Measurements from ENCODE around the gene QSOX2.

QSOX2 gene

DNA sequence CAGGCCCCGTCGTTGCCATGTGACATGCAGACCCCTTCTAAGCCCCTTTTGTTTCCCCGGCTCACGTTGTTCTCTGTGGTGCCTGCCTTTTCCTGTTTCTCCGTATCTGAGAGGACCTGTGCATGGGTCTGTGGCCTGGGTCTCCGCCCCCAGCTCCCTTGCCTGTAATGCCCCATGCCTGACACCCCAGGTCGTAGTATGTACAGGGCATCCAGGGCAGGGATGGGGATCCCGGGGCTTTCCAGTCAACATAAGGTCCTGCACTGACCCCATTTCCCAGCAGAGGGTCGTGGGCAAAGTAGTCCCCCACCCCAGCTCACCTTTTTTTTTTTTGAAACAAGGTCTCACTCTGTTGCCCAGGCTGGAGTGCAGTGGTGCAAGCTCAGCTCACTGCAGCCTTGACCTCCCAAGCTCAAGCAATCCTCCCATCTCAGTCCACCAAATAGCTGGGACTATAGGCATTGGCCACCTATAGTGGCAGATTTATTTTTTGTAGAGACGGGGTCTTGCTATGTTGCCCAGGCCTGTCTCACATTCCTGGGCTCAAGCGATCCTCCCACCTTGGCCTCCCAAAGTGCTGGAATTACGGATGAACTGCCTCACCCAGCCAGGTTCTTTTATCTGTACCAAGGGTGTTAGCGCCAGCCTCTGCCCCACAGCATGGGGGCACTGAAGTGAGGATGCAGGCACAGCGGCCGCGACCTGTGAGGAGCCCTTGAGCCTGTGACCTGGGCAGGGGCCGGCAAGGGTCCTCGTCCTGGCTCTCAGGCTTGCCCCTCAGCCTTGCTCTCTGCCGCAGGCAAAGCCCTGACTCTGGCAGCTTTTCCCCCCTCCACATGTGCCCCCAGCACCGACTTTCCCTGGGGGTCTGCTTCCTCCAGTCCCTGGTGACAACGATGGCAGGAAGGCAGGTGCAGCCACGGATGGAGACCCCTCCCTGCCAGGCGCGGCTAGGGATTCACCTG, 19.1 kb upstream of the QSOX2 start:
- DNase-seq, result no peak

DNA sequence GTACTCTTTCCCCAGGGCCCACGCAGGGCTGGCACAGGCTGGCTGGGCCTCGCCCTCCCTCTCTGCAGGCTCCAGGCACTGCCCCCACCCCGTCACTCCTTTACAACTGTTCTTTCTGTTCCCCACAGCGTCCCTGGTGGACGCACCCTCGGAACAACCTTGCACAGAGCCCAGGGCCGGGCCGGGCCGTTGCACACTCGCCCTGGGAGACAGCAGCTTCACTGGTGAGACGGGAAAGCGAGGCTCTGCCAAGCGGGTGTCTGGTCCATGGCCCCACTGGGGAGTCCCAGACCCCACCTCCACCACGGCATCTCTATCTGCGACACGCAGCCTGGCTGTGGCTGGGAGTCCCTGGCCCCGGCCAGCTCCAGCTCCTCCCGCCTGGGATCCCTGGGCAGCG, 18.4 kb upstream of the QSOX2 start:
- DNase-seq, result no peak

DNA sequence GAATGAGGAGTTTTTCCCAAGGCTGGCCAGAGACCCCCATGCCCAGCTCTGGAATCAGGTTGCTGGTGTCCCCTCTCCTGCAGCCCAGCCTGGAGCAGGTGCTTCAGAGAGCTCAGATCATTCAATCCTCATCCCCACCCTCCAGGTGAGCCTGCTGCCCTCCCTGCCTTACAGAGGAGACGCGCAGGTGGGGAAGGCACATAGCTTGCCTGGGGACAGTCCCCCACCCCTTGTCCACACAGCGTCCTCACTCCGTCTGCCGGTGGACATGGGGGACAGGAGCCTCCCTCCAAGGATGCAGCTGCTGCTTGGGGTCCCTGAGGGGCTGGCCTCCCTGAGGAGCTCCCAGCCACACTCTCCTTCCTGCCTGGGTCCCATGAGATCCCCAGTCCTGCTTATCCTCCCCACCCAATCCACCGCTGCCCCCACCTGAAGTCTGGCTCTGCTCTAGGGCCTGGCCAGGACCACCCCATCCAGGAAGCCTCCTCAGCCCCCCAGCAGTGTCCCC, 17.1 kb upstream of the QSOX2 start:
- no peak for DNase-seq

DNA sequence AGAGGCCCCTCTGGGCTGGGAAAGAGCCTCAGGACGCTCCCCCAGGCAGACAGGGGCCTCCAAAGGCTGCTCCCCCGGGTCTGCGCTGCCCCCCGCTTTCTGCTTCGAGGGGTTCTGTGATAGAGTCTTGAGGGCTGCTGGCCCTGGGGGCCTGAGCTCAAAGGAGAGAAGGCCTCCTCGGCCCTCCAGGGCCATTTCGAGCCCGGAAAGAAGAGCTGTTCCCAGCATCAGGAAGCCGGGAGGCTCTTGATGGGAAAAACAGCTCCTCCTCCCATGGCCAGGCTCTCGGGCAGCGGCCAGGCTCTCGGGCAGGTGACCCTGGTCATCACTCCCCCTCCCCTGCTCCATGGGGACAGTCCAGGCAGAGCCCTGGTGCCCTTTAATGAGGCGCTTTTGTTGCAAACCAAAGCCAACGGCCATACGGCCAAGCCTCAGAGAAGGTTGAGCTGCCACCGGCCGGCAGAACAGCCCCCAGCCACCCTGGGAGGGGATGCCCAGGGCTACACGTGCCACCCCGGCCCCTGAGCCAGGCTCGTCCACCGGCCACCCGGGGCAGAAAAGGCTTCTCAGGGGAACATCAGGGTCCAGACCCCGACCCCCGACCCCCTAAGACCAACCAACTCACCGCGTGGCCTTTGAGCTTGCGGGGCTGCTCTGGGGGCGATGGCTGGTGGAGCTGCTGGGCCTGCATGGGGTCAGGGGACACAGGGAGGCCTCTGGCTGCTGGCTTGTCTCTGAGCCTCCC, 16.2 kb upstream of the QSOX2 start:
- no peak for DNase-seq

DNA sequence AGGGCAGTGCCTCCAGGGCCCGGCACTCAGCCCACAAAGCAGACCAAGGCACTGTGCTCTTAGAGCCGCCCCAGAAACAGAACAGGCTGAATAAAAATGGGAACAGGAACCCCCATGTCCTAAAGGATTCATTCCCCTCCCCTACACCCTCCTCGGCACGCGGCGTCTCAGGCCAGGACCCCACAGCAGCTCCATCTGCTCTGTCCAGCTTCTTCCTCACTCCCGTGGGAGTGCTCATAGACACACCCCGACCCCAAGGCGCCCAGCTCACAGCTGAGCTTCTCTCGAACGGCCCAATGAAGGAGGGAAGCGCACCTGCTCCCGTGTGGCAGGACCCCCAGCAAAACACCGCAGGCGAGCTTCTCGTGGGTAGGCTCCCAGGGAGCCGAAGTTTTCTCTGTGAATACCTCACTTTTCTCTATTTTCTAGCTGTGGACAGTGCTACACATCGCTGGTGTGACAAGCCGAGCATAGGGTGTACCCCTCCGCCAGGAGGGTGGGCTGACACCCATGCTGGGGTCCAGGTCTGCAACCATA, 15.4 kb upstream of the QSOX2 start:
- DNase-seq, result no peak

DNA sequence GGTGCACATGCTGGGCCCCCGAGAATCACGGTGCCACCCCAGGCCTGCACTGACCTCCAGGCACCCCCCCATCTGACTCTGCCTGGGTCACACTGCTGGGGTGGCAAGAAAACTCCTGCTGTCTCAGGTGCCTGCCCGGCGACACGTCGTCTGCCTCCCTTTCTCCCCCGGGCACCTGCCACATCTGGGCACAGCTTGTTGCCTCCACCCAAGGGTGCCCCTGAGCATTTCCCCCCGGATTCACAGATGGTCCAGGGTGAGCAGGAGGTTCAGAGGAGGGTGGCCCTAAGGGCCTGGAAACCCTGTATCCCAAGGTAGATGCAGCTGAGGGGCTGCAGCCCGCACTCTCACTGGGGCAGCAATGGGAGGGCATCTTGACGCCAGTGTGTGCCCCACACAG, 14.9 kb upstream of the QSOX2 start:
- no peak for DNase-seq

DNA sequence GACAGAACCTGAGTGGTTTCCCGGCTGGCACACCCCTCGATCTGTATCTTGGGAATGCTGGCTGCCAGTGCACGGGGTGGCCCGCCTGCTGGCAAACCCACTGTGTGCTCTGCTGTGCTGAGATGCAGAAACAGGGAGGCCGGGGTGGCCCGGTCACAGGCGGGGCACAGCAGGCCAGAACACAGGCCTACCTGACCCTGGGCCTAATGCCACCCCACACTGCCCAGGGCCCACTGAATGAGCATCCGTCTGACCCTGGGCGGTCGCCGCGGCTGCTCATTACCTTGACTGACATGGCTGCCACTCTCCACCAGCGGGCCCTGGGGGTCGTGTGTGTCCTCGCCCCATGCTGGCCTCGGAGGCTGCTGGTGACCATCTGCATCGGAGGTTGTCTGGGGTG, 14.2 kb upstream of the QSOX2 start:
- DNase-seq, result no peak

DNA sequence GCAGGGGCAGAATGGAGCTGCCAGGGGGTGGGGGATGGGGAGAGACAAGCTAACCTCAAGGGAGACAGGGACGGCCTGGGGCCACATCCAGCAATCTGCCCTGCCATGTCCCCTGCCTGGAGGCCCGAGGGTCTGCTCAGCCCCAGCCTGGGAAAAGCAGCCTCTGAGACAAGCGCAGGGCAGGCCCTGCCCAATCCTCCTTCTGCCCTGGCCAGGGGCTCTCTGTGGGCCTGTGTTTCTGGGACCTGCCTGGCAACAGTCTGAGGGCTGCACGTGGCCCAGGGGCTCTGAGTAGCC, 13.9 kb upstream of the QSOX2 start:
- no peak for DNase-seq

DNA sequence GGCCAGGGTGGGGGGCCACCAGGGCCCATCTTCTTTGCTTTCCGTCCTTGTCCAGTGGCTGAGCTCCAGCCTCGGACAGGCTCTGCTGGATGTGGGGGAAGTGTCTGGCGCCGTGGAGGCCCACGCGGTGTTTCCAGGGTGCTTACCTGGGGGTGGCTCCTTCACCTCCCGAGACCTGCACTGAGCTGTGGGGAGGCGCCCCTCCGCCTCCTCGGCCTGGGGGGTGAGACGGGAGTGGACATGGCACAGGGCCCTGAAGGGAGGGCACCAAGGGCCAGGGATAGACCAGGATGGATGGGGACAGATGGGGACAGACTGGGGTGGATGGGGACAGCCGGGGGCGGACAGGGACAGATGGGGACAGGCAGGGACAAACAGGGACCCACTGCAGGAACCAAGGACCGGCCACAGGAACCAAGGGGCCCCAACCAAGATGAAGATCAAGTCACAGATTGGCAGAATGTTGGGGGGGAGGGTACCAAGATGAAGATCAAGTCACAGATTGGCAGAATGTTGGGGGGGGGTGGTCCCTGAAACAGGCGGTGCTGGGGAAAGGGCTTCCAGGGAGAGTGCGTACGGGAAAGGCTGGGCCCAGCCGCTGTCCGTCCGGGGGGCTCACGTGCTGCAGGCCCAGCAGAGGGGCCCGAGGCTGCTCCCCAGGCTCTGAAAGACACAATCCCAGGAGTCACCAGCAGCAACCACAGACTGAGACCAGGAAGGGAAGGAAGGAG, 13.3 kb upstream of the QSOX2 start:
- DNase-seq, result no peak

DNA sequence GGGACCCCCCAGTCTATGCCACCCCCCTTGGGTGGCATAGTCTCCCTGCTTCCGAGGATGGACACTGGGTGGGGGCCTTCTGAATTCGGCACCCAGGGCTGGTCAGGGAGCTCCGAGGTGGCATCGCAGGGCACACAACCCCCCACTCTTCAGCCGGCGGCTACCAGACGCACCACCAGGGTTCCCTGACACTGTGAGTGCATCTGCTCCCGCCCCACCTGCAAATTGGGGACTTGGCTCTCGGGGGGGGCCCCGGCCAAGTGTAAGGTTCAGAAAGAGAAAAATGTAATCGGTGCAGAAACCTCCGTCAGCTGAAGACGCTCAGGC, 12.7 kb upstream of the QSOX2 start:
- no peak for DNase-seq

DNA sequence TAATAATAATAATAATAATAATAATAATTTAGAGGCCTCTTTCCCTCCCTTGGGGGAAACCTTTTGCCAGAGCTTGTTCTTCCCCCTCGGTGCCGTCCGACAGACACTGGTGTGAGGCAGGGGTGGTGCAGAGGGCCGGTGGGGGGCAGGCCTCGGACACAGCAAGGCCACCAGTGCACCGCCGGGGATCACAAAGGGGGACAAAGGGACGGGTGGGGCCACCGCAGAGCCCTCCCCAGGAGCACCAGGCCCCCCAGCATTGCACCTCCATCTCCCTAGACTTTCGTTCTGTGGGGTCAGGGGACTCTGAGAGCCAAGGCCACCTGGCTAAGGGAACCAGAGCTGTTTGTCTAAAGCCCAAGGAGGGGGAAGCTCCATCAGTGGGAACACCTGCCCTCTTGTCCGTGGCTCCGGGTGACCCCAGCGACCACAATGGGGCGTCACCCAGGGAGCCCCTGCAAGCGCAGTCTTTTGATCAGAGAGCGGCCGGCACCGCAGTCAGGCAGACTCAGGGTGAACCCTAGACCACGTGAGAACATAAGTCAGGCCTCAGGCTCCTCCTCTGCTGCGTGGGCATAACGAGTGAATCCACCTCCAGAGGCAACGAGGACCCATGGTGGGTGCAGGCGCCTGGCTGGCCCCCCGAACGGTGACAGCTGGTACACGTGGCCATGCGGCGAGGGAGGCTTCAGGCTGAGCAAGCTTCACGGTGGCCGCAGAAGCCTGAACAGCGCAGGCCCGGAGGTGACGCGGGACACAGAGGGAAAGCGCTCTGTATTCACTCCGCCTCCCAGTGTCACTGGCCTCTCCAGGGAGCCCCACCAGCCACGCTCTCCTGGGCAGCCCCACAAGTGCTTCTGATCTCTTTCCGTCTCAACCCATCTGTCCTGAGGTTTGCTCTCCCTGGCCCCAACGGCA, 12.0 kb upstream of the QSOX2 start:
- DNase-seq, result no peak

DNA sequence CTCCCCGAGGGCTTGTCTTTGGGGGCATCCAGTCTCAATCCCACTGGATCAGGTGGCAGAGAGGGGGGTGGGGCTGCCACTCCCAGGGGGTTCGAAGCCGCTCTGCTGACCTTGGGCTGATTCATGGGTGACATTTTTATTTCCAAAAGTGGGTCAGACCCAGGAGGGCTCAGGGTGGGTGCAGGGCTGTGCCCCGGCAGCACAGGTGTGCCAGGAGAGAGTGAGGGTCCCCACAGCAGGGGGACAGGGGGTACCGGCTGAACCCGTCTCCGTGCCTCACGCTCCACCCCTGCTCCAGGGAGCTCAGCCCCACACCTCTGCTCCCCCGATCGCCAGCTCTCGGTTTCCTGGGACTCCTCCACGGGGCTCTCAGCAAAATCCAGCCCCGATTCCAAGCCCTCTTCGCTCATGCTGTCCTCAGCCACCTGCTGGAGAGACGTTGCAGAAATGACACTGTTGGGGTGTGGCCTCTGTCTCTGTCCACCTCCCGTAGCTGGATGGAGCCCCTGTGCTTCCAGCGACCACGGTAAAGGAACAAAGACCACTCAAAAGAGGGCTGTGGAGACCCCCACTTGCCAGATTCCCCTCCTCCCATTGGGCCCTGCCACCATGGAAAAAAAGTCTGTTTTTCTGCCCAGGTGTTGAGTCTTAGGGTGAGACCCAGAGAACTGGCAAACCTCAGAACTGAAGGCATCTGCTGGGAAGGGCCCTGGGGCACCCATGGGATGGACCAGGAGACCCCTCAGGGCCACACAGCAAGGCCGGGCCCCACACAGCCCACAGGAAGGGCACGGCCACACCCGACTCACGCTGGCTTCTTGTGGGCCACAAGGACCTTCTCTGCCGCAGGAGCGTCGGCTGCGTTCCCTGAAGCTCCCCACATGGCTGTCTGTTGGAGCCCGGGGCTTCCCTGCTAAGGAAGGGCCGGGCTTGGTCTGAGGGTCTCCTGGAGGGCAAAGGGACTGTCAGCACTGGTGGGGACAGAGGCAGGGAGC, 10.6 kb upstream of the QSOX2 start:
- no peak for DNase-seq

DNA sequence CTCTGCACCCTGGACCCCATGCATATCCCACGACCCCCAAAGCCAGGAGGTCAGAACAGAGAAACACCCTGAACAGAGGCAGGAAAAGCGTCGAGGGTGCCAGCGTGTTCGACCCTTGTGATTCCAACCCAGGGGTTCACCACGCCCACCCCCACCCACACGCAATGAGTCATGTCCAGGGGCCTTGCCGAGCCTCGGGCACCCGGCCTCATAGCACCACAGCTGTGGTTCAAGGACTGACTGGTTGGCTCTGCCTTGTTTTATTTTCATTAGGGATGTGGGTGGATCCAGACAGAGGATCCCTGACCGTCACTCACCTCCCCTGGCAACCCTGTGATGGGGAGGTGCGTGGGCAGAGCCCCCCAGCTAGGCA, 9.5 kb upstream of the QSOX2 start:
- DNase-seq, result peak; percentile 32

DNA sequence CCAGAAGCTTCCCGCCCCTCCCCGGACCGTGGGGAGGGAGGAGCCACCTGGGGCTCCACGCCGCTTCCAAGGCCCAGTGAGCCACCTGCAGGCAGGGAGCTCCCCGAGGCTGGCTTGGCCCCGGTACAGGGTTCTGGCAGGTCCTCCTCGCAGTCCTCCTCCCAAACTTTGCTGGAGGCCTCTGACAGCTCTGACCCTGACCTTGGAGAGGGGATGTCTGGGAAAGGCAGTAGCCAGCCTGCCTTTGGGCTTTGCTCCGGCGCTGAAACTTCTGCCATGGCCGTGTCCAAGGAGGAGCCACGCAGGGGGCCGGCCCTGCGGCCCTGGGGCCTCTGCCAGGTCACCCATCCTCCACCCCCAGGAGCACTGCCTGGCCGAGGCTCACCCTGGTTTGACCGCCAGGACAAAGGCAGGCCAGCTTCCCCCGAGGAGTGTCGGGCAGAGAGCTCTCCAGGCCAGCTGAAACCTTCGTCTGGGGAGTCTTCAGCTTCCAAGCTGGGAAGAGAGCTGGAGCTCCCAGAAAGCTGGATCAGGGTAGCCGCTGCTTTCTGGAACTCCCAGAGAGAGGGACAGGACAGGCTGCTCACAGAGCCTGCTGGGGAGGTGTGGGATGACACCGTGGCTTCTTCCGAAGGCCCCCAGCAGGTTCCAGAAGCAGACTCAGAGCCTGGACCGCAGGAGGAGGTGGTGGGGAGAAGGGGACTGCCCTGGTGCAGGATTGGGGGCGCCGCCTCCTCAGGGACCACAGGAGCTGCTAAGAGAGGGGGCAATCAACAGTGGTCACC, 9.0 kb upstream of the QSOX2 start:
- DNase-seq, result no peak

DNA sequence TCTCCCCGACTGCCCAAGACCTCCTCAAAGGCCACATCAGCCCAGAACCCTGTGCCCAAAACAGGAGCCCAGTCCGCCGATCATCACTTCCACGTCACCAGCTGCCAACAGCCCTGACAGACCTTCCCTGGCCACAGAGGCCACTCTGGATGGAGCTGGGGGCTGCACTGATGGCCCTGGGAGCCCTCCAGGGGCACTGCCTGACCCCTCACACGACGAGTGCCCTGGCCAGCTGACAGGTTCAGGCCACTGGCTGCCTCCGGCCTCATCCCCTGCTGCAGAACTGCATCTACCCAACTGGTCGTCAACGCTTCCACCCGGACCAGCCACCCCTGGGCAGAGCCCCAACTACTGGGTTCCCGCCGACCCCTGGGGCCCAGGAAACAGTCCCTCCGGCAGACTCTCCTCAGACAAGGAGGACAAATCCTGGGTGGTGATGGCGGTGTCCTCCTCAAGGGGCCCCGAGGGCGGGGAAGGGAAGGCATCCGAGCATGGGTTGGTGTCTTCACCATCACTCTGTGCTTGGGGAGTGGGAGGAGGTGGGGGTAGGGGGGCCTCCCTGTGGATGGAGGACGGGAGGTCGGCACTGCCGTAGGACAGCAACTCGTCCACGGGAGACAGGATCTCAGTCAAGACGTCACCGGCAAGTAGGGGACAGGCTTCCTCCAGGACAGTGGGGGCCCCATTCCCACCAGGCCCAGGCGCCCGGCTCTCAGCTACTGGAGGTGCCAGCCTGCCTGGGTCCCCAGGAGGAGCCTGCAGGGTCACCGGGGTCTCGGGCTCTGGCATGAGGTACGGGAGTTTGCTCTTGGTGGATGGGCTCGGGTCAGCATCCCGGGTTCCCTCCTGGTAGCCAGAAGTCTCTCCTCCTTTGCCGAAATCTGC, 7.9 kb upstream of the QSOX2 start:
- DNase-seq, result no peak

DNA sequence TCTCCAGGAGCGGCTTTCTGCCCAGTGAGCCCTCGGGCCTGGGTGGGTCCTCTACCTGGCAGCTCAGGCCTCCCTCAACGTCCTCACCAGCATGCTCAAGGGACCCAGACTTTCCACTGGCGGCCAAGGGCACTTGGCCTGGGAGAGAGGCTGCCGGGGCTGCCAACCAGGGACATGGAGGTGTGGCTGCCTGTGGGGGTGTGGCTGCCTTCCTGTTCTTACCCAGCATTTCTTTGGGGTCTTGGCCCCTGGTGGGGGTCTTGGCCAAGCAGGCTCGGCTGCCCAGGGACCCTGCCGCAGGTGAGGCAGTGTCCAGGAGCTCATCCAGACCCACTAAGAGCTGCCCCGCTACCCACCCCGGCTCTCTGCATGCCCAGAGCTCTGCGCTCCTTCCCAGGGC, 7.2 kb upstream of the QSOX2 start:
- no peak for DNase-seq

DNA sequence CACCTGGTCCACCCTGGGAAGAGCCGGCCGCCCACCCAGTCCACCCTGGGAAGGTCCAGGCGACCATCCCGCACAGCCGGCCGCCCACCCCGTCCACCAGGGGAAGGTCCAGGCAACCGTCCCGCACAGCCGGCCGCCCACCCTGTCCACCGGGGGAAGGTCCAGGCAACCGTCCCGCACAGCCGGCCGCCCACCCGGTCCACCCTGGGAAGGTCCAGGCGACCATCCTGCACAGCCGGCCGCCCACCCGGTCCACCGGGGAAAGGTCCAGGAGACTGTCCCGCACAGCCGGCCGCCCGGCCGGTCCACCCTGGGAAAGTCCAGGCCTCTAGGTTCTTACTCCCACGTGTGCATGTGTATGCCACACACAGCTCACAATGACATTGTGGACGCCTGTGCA, 6.7 kb upstream of the QSOX2 start:
- DNase-seq, result no peak

DNA sequence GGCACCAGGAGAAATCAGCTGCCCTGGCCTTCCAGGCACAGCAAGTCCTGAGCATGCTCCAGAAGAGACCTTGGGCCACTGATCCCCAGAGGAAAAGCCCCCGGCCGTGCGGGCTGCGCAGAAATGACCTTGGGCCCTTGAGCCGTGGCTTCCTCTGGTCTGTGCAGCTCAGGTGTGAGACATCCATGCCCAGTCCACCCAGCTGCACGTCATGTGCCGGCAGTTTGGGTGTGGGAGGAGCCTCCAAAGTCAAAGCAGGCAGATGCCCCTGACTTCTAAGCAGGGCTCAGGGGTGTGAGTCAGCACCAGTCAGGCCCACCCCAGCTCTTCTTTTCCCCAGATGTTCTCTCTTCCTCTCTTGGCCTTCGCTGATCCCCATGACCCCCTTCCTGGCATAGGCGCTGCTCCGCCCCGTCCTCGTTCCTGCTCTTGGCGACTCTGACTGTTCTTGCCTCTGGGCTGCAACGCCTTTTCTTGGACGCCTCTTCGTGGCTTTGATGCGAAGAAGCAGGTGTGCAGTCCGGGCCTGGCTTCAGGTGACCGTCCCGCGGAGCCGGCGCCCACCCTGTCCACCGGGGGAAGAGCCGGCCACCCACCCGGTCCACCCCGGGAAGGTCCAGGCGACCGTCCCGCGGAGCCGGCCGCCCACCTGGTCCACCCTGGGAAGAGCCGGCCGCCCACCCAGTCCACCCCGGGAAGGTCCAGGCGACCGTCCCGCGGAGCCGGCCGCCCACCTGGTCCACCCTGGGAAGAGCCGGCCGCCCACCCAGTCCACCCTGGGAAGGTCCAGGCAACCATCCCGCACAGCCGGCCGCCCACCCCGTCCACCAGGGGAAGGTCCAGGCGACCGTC, 5.9 kb upstream of the QSOX2 start:
- DNase-seq, result peak; percentile 76
